DOHH2 (cell line): ENCODE data around the gene ZNF607.

Source experiments
- H3F3A ChIP-seq: fragments of 200-600 bp; sonication (generic), shearing (Covaris generic); 2 replicates; pipeline ENCODE4 v1.6.0; 2016; ENCODE audit warnings: antibody characterized with exemption, mild to moderate bottlenecking; ENCODE audit not compliant: control insufficient read depth, insufficient read depth
- H3K27ac ChIP-seq: fragments of 200-600 bp; sonication (generic); 2 replicates; pipeline ENCODE4 v1.5.1; 2014; ENCODE audit warnings: low read depth, mild to moderate bottlenecking, low read length, moderate library complexity
- H3K27me3 ChIP-seq: fragments of 200-600 bp; sonication (generic); 2 replicates; pipeline ENCODE4 v1.6.1; 2014; ENCODE audit warnings: mild to moderate bottlenecking, low read length, mixed read lengths; ENCODE audit not compliant: control insufficient read depth
- H3K36me3 ChIP-seq: fragments of 200-600 bp; sonication (generic); 2 replicates; pipeline ENCODE4 v1.6.1; 2014; ENCODE audit warnings: mild to moderate bottlenecking, low read length, moderate library complexity, mixed read lengths; ENCODE audit not compliant: control insufficient read depth
- H3K4me1 ChIP-seq: fragments of 200-600 bp; sonication (generic); 2 replicates; pipeline ENCODE4 v1.6.1; 2014; ENCODE audit warnings: mild to moderate bottlenecking, low read length, mixed read lengths; ENCODE audit not compliant: control insufficient read depth
- H3K4me2 ChIP-seq: fragments of 200-600 bp; sonication (generic); 2 replicates; pipeline ENCODE4 v1.6.0; 2014; ENCODE audit warnings: mild to moderate bottlenecking, low read length, moderate library complexity
- H3K4me3 ChIP-seq: fragments of 200-600 bp; sonication (generic); 2 replicates; pipeline ENCODE4 v1.5.1; 2014; ENCODE audit warnings: mild to moderate bottlenecking, low read length, mixed read lengths
- H3K79me2 ChIP-seq: fragments of 200-600 bp; sonication (generic); 2 replicates; pipeline ENCODE4 v1.6.1; 2014; ENCODE audit warnings: mild to moderate bottlenecking, low read length, mixed read lengths; ENCODE audit not compliant: control insufficient read depth
- H3K9me2 ChIP-seq: fragments of 200-600 bp; sonication (generic); replicated peaks from 2 replicates; pipeline ENCODE4 v1.6.1; 2014; ENCODE audit warnings: mild to moderate bottlenecking, low read length, mixed read lengths; ENCODE audit not compliant: control insufficient read depth
- H3K9me3 ChIP-seq: fragments of 200-600 bp; sonication (generic); 2 replicates; pipeline ENCODE4 v1.6.1; 2014; ENCODE audit warnings: antibody characterized with exemption, low read length, mixed read lengths; ENCODE audit not compliant: control insufficient read depth, insufficient read depth
- H4K20me1 ChIP-seq: fragments of 200-600 bp; sonication (generic); 2 replicates; pipeline ENCODE4 v1.6.0; 2014; ENCODE audit warnings: low read depth, mild to moderate bottlenecking, antibody characterized with exemption, low read length, moderate library complexity; ENCODE audit not compliant: control insufficient read depth, insufficient read depth
- EZH2phosphoT487 ChIP-seq: fragments of 200-600 bp; sonication (generic); IDR thresholded peaks from 2 replicates; pipeline ENCODE4 v1.6.1; 2017; ENCODE audit warnings: borderline replicate concordance, mild to moderate bottlenecking, antibody characterized with exemption, low read length, moderate library complexity, mixed read lengths
- TF ChIP-seq, protein P1 (sequence below): fragments of 200-600 bp; sonication (generic); IDR thresholded peaks from one replicate; pipeline ENCODE4 v1.5.1; 2014; ENCODE audit warnings: antibody characterized with exemption, mild to moderate bottlenecking, low read depth, low read length; ENCODE audit not compliant: poor library complexity, severe bottlenecking

ZNF607 gene

DNA sequence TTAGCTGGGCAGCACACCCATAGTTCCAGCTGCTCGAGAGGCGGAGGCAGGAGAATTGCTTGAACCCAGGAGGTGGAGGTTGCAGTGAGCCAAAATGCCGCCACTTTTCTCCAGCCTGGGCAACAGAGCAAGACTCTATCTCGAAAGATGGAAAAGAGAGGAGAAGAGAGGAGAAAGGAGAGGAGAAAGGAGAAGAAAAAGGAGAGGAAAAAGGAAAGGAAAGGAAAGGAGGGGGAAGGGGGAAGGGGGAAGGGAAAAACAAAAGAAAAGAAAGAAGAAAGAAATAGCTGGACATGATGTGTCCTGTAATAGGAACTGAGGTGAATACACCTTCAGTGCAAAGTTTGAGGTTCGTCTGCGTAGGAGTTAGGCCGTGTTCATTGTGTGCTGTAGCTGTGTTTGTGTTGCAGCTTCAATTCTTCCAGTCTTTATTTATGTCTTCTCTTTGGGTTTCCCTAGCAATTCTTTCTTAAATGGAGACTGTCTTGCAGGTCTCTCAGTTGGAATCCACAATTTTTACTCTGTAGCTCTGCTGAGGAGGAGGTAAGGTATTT is 13.4 kb downstream of the ZNF607 start:
- H3F3A ChIP-seq = no peaks in the 10 kb centered on the region
- no peaks in the 10 kb centered on the region for H3K9me2 ChIP-seq
- peaks cover 5% of the 10 kb centered on the region; the same call in 1 of the 2 replicates for H3K9me3 ChIP-seq

DNA sequence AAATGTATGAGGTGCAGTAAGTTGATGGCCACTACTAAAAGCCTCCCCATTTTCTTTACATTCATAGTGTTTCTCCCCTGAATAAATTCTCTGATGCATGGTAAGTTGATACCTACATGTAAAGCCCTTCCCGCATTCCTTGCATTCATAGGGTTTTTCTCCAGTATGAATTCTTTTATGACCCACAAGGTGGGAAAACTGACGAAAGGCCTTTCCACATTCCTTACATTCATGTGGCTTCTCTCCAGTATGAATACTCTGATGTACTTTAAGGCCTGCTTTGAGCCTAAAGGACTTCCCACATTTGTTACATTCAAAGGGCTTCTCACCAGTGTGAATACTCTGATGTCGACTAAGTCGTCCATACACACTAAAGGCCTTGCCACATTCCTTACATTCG is 20.5 kb downstream of the ZNF607 start:
- no peaks in the 10 kb centered on the region for H3K9me2 ChIP-seq
- peaks cover 36% of the 10 kb centered on the region for H3K36me3 ChIP-seq

More for the DNA sequence above, 13.4 kb downstream of the ZNF607 start:
- no peak overlapping the region for H3K4me3 ChIP-seq
- no peaks in the 10 kb centered on the region for H3K27me3 ChIP-seq
- peaks cover 45% of the 10 kb centered on the region for H3K36me3 ChIP-seq
- no peaks in the 10 kb centered on the region for H4K20me1 ChIP-seq
- H3K4me2 ChIP-seq = no peak overlapping the region
- H3K4me1 ChIP-seq = no peaks in the 10 kb centered on the region
- TF ChIP-seq, protein P1, sequence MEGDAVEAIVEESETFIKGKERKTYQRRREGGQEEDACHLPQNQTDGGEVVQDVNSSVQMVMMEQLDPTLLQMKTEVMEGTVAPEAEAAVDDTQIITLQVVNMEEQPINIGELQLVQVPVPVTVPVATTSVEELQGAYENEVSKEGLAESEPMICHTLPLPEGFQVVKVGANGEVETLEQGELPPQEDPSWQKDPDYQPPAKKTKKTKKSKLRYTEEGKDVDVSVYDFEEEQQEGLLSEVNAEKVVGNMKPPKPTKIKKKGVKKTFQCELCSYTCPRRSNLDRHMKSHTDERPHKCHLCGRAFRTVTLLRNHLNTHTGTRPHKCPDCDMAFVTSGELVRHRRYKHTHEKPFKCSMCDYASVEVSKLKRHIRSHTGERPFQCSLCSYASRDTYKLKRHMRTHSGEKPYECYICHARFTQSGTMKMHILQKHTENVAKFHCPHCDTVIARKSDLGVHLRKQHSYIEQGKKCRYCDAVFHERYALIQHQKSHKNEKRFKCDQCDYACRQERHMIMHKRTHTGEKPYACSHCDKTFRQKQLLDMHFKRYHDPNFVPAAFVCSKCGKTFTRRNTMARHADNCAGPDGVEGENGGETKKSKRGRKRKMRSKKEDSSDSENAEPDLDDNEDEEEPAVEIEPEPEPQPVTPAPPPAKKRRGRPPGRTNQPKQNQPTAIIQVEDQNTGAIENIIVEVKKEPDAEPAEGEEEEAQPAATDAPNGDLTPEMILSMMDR = no peak
- no peak for TF ChIP-seq EZH2phosphoT487
- no peaks in the 10 kb centered on the region for H3K79me2 ChIP-seq
- H3K27ac ChIP-seq = no peak overlapping the region

DNA sequence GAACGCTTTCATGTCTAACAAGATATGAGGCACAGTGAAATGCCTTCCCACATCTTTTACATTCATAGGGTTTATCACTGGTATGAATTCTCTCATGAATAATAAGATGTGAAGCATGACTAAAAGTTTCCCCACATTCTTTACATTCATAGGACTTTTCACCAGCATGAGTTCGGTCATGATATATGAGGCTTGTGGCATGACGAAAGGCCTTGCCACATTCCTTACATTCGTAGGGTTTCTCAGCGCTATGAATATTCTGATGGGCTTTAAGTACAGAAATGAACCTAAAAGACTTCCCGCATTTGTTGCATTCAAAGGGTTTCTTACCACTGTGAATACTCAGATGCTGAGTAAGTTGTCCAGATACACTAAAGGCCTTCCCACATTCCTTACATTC is 21.3 kb downstream of the ZNF607 start:
- H3K79me2 ChIP-seq = no peaks in the 10 kb centered on the region
- H3K27ac ChIP-seq = no peak overlapping the region
- H3K36me3 ChIP-seq = peaks cover 32% of the 10 kb centered on the region
- TF ChIP-seq, protein P1 = no peak
- TF ChIP-seq EZH2phosphoT487 = no peak
- no peaks in the 10 kb centered on the region for H3F3A ChIP-seq
- no peaks in the 10 kb centered on the region for H4K20me1 ChIP-seq
- H3K9me3 ChIP-seq = peaks cover 10% of the 10 kb centered on the region; the same call in 1 of the 2 replicates
- H3K4me1 ChIP-seq = no peaks in the 10 kb centered on the region
- no peak overlapping the region for H3K4me3 ChIP-seq
- H3K4me2 ChIP-seq = no peak overlapping the region
- no peaks in the 10 kb centered on the region for H3K9me2 ChIP-seq
- no peaks in the 10 kb centered on the region for H3K27me3 ChIP-seq

More for the DNA sequence above, 20.5 kb downstream of the ZNF607 start:
- Histone ChIP-seq H3K79me2 (no peaks in the 10 kb centered on the region), H3K9me3 (peaks cover 10% of the 10 kb centered on the region; the same call in 1 of the 2 replicates), H3K4me1 (no peaks in the 10 kb centered on the region), H3K4me3 (no peak overlapping the region), H3K4me2 (no peak overlapping the region), H3F3A (no peaks in the 10 kb centered on the region), H4K20me1 (no peaks in the 10 kb centered on the region), H3K27me3 (no peaks in the 10 kb centered on the region), H3K27ac (no peak overlapping the region)
- TF ChIP-seq, protein P1 = no peak
- no peak for TF ChIP-seq EZH2phosphoT487
